BJ (cell line): ENCODE data around the gene DOK5. TPM values are rescaled to one million over a fixed set of nuclear protein-coding genes. Genes with fewer than 3 reads are reported as not detected.

Experiments used
- CTCF ChIA-PET: fragments of 350-600 bp; formaldehyde crosslinking; extraction: SDS; loops from one replicate; lab custom pipeline; 2021; ENCODE audit warnings: antibody characterized with exemption, inconsistent platforms; lab: Yijun Ruan, JAX
- POLR2A ChIA-PET: fragments of 300-600 bp; sonication (Branson Sonifier 250); formaldehyde crosslinking; extraction: SDS; loops from one replicate; lab custom pipeline; 2021; ENCODE audit warnings: antibody characterized with exemption; lab: Charles Lee
- DNase-seq: peaks from one replicate; pipeline ENCODE4 v3.0.0-alpha.2; 2011; ENCODE audit warnings: low read depth
- H3K27me3 ChIP-seq: 2 replicates; pipeline ENCODE4 v1.6.0; 2011; ENCODE audit warnings: low read length; ENCODE audit not compliant: control insufficient read depth, insufficient read depth
- H3K36me3 ChIP-seq: 2 replicates; pipeline ENCODE4 v1.5.1; 2011; ENCODE audit warnings: low read length; ENCODE audit not compliant: control insufficient read depth, insufficient read depth
- H3K4me3 ChIP-seq: 2 replicates; pipeline ENCODE4 v1.5.1; 2011; ENCODE audit warnings: low read depth, mild to moderate bottlenecking, control low read depth, low read length
- CTCF ChIP-seq: IDR thresholded peaks from 2 replicates; pipeline ENCODE4 v1.5.1; 2011; ENCODE audit warnings: low read depth, mild to moderate bottlenecking, control low read depth, inconsistent platforms, low read length, moderate library complexity; ENCODE audit not compliant: insufficient read depth
- polyA plus RNA-seq: library from polyadenylated mRNA; depleted of rRNA; stranded (reverse); fragments of >200 nt; gene quantifications from 2 replicates; pipeline ENCODE4 v1.2.3, GENCODE V29; 2011

DOK5 gene
- polyA plus RNA-seq, 1 experiment, result 0.26 TPM

DNA sequence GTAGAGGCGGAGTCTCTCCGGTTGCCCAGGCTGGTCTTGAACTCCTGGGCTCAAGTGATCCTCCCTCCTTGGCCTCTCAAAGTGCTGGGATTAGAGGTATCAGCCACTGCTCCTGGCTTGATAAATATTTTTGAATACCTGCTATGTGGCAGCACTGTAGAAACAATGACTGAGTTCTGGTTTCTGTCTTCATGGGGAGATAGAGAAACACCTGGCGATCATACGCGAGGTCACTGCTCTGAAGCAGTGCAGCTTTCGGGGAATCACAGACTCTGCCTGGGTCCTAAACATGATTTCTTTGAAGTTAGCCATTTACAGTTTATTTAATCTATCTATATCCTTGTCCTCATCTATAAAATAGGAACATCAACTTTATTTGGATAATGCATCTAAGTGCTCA lies 31.2 kb downstream of the DOK5 start:
- Histone ChIP-seq H3K36me3 (no peaks in the 10 kb centered on the region), H3K27me3 (no peaks in the 10 kb centered on the region), H3K4me3 (no peak overlapping the region)
- CTCF ChIA-PET, result no interaction called here
- TF ChIP-seq CTCF, result no peak
- no peak for DNase-seq
- POLR2A ChIA-PET, result no interaction called here

- no peak overlapping the region for H3K4me3 ChIP-seq
- DNase-seq, result no peak
- TF ChIP-seq CTCF, result no peak
- ChIA-PET POLR2A (no interaction called here), CTCF (interaction anchor here (1.0 kb wide), 1 partner anchor 135 kb away, joined by 3 read pairs; no protein-coding TSS in a partner anchor)
- H3K27me3 ChIP-seq, result no peaks in the 10 kb centered on the region
- no peaks in the 10 kb centered on the region for H3K36me3 ChIP-seq
Observed at GRCh38 chr20:54510541-54511129, 35.2 kb downstream of the DOK5 start.

- no peak for TF ChIP-seq CTCF
- Histone ChIP-seq H3K27me3 (no peaks in the 10 kb centered on the region), H3K36me3 (no peaks in the 10 kb centered on the region), H3K4me3 (no peak overlapping the region)
- DNase-seq, result no peak
- ChIA-PET CTCF (no interaction called here), POLR2A (no interaction called here)
Observed at GRCh38 chr20:54512694-54513093, 37.3 kb downstream of the DOK5 start.

DNA sequence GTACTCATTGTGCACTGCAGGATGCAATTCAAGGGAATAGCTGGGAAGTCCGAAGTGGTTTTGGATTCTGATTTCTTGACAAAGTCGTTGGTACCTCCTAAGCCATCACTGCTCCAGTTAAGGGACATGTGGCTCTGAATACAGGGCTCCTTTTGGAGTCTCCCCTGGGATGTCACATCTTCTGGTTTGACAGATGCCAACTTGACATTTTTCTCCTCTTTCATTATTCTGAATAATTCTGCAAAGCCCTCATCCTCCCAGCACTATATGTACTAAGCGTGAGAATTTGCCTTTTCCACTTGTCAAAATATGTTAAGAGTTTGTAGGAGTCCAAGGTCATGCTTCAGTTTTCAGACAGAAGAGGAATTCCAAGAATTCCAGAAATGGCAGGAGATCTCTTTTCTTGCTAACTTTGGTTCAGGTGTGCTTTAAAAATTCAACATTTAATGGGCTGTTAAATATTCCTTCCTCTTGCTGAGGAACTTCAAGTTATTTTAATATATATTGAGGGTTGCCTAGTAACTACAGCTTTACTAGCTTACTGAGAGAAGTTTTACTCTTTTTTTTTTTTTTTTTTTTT lies 38.7 kb downstream of the DOK5 start:
- ChIA-PET CTCF (no interaction called here), POLR2A (no interaction called here)
- Histone ChIP-seq H3K27me3 (no peaks in the 10 kb centered on the region), H3K36me3 (no peaks in the 10 kb centered on the region), H3K4me3 (no peak overlapping the region)
- TF ChIP-seq CTCF, result no peak
- DNase-seq, result no peak

DNA sequence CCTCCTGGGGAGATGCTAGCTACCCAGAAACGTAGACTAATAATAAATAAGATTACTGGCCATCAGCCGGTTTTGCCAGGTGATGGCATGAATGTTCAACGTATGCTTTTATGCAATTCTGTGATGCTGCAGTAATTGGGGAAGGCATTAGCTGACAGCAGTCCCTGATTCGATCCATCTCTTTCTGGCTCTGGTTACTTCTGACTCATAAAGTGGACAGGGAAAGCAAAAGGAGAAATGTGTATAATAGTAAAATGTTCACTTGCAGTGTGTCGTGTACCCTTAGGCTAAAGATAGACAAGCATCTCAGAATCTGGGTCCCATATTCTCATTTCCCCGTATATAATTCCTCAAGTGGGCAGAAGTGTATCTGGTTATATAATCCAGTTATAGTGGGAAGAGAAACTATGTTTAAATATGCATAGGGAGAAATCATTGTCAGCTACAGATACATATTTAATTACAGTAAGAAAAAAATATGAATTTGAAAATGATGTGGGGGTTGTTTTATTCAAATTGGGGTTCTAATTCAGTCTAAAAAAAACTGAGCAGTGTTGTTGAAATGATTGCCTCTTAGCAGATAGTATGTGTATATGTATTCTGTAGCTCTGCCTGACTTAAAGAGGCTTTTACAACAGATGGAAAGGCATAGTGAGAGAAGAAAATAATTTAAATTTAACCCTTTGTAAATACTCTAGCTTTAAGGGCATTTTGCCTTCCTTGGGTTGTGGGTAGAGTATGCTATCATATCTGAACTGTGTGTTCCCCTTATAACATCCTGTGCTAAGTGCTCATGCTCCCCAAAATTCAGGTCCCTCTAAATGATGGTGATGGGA lies 40.6 kb downstream of the DOK5 start:
- TF ChIP-seq CTCF, result no peak
- Histone ChIP-seq H3K36me3 (no peaks in the 10 kb centered on the region), H3K4me3 (no peak overlapping the region), H3K27me3 (no peaks in the 10 kb centered on the region)
- ChIA-PET POLR2A (no interaction called here), CTCF (no interaction called here)
- DNase-seq, result no peak
